Transverse colon (tissue), 4 donors: ENCODE measurements around the gene SMG9.

ENCODE experiments used
- EP300 ChIP-seq: sonication (generic); formaldehyde crosslinking; IDR thresholded peaks from one replicate; pipeline ENCODE4 v1.6.1; 2017; ENCODE audit warnings: antibody characterized with exemption, low read depth
- POLR2A ChIP-seq: fragments of 450-650 bp; IDR thresholded peaks from one replicate; pipeline ENCODE4 v1.6.1; 2016; ENCODE audit warnings: antibody characterized with exemption, mild to moderate bottlenecking, moderate library complexity
- POLR2AphosphoS5 ChIP-seq, 3 donors: sonication (generic); formaldehyde crosslinking; IDR thresholded peaks; one replicate each; pipeline ENCODE4 v1.6.1; 2016; ENCODE audit warnings: antibody characterized with exemption in 3 of 3
- TF ChIP-seq, protein P1 (sequence below), 5 experiments: fragments of 200-600 bp in 3 of 5; fragments of 450-650 bp in 2 of 5; sonication (generic) in 3 of 5; IDR thresholded peaks; 1 replicate in 2 of 5; 2 replicates in 3 of 5; pipeline ENCODE4 v1.5.1; 2016 to 2017; ENCODE audit warnings: antibody characterized with exemption in 5 of 5, inconsistent platforms in 3 of 5, mild to moderate bottlenecking in 2 of 5, moderate library complexity in 1 of 5

DNA sequence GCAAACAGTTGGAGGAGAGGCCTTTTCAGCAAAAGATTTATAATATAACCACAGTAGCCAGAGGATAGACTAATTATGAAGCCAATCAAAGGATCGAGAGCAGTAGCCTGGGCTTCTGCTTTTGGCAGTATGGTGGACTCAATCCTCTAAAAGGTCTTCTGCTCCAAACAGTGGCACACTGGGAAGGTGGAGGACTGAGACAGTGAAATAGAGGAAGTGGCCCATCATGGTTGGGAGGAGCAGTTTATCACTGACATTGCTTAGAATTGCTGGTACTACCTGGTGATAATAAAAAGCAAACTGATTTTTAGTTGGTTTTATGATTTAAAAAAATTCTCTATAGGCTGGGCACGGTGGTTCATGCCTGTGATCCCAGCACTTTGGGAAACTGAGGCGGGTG, 63.9 kb downstream of the SMG9 start:
- TF ChIP-seq POLR2AphosphoS5 (IDR thresholded peaks at IDR 0.05) (no peak), EP300 (no peak), POLR2A (no peak)
- TF ChIP-seq, protein P1, sequence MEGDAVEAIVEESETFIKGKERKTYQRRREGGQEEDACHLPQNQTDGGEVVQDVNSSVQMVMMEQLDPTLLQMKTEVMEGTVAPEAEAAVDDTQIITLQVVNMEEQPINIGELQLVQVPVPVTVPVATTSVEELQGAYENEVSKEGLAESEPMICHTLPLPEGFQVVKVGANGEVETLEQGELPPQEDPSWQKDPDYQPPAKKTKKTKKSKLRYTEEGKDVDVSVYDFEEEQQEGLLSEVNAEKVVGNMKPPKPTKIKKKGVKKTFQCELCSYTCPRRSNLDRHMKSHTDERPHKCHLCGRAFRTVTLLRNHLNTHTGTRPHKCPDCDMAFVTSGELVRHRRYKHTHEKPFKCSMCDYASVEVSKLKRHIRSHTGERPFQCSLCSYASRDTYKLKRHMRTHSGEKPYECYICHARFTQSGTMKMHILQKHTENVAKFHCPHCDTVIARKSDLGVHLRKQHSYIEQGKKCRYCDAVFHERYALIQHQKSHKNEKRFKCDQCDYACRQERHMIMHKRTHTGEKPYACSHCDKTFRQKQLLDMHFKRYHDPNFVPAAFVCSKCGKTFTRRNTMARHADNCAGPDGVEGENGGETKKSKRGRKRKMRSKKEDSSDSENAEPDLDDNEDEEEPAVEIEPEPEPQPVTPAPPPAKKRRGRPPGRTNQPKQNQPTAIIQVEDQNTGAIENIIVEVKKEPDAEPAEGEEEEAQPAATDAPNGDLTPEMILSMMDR (IDR thresholded peaks at IDR 0.05) = no peak
